H9 (cell line): ENCODE measurements around the gene VSIG8. TPM values are rescaled to one million over a fixed set of nuclear protein-coding genes. Genes with fewer than 3 reads are reported as not detected.

Experiments used
- DNase-seq: peaks from one replicate; pipeline ENCODE4 v3.0.0-alpha.2; 2017
- H2AFZ ChIP-seq: one replicate; pipeline ENCODE4 v1.6.1; 2013; ENCODE audit warnings: mild to moderate bottlenecking, low read length, control low read depth, moderate library complexity
- H2AK5ac ChIP-seq: 2 replicates; pipeline ENCODE4 v1.6.1; 2013; ENCODE audit warnings: low read length, control low read depth, mixed read lengths; ENCODE audit not compliant: insufficient read length
- H2BK120ac ChIP-seq: one replicate; pipeline ENCODE4 v1.6.1; 2013; ENCODE audit warnings: low read depth, mild to moderate bottlenecking, low read length, control low read depth, inconsistent platforms; ENCODE audit not compliant: poor library complexity, severe bottlenecking
- H2BK12ac ChIP-seq: 2 replicates; pipeline ENCODE4 v1.6.1; 2013; ENCODE audit warnings: low read length, control low read depth, mixed read lengths, low read depth; ENCODE audit not compliant: insufficient read length
- H2BK15ac ChIP-seq: 2 replicates; pipeline ENCODE4 v1.6.1; 2013; ENCODE audit warnings: low read depth, low read length, control low read depth
- H2BK20ac ChIP-seq: one replicate; pipeline ENCODE4 v1.6.1; 2013; ENCODE audit warnings: low read depth, mild to moderate bottlenecking, low read length, control low read depth, inconsistent platforms; ENCODE audit not compliant: poor library complexity, severe bottlenecking
- H2BK5ac ChIP-seq: 2 replicates; pipeline ENCODE4 v1.6.1; 2013; ENCODE audit warnings: low read length, control low read depth, mixed read lengths; ENCODE audit not compliant: insufficient read length
- H3K14ac ChIP-seq: 2 replicates; pipeline ENCODE4 v1.6.1; 2013; ENCODE audit warnings: low read length, control low read depth; ENCODE audit not compliant: insufficient read depth
- H3K18ac ChIP-seq: 2 replicates; pipeline ENCODE4 v1.6.1; 2013; ENCODE audit warnings: low read depth, mild to moderate bottlenecking, mixed read lengths, low read length, control low read depth; ENCODE audit not compliant: insufficient read length
- H3K23ac ChIP-seq: 2 replicates; pipeline ENCODE4 v1.6.1; 2013; ENCODE audit warnings: low read length, control low read depth, mixed read lengths, low read depth; ENCODE audit not compliant: insufficient read length
- H3K23me2 ChIP-seq: 2 replicates; pipeline ENCODE4 v1.6.1; 2013; ENCODE audit warnings: low read depth, mild to moderate bottlenecking, mixed read lengths, low read length, control low read depth; ENCODE audit not compliant: insufficient read length, poor library complexity, severe bottlenecking
- H3K27ac ChIP-seq: 2 replicates; pipeline ENCODE4 v1.5.1; 2013; ENCODE audit warnings: low read length, control low read depth, mixed read lengths, low read depth; ENCODE audit not compliant: insufficient read length
- H3K27me3 ChIP-seq: 2 replicates; pipeline ENCODE4 v1.6.1; 2013; ENCODE audit warnings: low read length, control low read depth, inconsistent platforms; ENCODE audit not compliant: insufficient read depth
- H3K4ac ChIP-seq: 2 replicates; pipeline ENCODE4 v1.6.1; 2013; ENCODE audit warnings: low read depth, mild to moderate bottlenecking, control low read depth, inconsistent platforms, low read length, moderate library complexity
- H3K4me1 ChIP-seq: 2 replicates; pipeline ENCODE4 v1.6.1; 2013; ENCODE audit warnings: low read length, control low read depth, inconsistent platforms; ENCODE audit not compliant: insufficient read depth
- H3K4me2 ChIP-seq: 2 replicates; pipeline ENCODE4 v1.6.1; 2013; ENCODE audit warnings: low read length, control low read depth, mixed read lengths; ENCODE audit not compliant: insufficient read length, insufficient read depth
- H3K56ac ChIP-seq: 2 replicates; pipeline ENCODE4 v1.6.1; 2013; ENCODE audit warnings: low read depth, mild to moderate bottlenecking, mixed read lengths, low read length, control low read depth; ENCODE audit not compliant: insufficient read length
- H3K79me1 ChIP-seq: 2 replicates; pipeline ENCODE4 v1.6.1; 2013; ENCODE audit warnings: low read depth, mild to moderate bottlenecking, moderate library complexity, low read length, control low read depth, inconsistent platforms; ENCODE audit not compliant: insufficient read depth, poor library complexity, severe bottlenecking
- H3K79me2 ChIP-seq: 2 replicates; pipeline ENCODE4 v1.6.1; 2013; ENCODE audit warnings: low read length, control low read depth, inconsistent platforms; ENCODE audit not compliant: insufficient read depth
- H3K9ac ChIP-seq: 2 replicates; pipeline ENCODE4 v1.6.1; 2013; ENCODE audit warnings: low read length, control low read depth, mixed read lengths; ENCODE audit not compliant: insufficient read length; ENCODE audit errors: extremely low read depth
- H3K9me3 ChIP-seq: one replicate; pipeline ENCODE4 v1.6.1; 2013; ENCODE audit warnings: low read depth, low read length, inconsistent platforms; ENCODE audit not compliant: control insufficient read depth
- H3T11ph ChIP-seq: one replicate; pipeline ENCODE4 v1.6.1; 2013; ENCODE audit warnings: mild to moderate bottlenecking, low read length, control low read depth, inconsistent platforms
- H4K20me1 ChIP-seq: one replicate; pipeline ENCODE4 v1.6.1; 2013; ENCODE audit not compliant: control insufficient read depth, insufficient read length, insufficient read depth
- H4K5ac ChIP-seq: 2 replicates; pipeline ENCODE4 v1.6.1; 2013; ENCODE audit warnings: low read depth, mild to moderate bottlenecking, mixed read lengths, low read length, control low read depth; ENCODE audit not compliant: insufficient read length
- H4K8ac ChIP-seq: replicated peaks from 2 replicates; pipeline ENCODE4 v1.6.1; 2013; ENCODE audit warnings: low read length, control low read depth, mixed read lengths, low read depth; ENCODE audit not compliant: insufficient read length
- H4K91ac ChIP-seq: 2 replicates; pipeline ENCODE4 v1.6.1; 2013; ENCODE audit warnings: low read depth, mild to moderate bottlenecking, moderate library complexity, mixed read lengths, low read length, control low read depth; ENCODE audit not compliant: insufficient read length
- H3K27ac Mint-ChIP-seq, 3 experiments: 2 replicates in 2 of 3; 3 replicates in 1 of 3; pipeline ENCODE4 v1.8.0; 2020 to 2021; ENCODE audit warnings: mixed read lengths in 3 of 3, mild to moderate bottlenecking in 1 of 3, moderate library complexity in 1 of 3
- H3K27me3 Mint-ChIP-seq: 2 replicates; pipeline ENCODE4 v1.8.0; 2021; ENCODE audit warnings: low read depth, mild to moderate bottlenecking, moderate library complexity, mixed read lengths
- H3K36me3 Mint-ChIP-seq, 3 experiments: 2 replicates in 2 of 3; 3 replicates in 1 of 3; pipeline ENCODE4 v1.8.0; 2020 to 2021; ENCODE audit warnings: low read depth in 3 of 3, mixed read lengths in 3 of 3; ENCODE audit not compliant: insufficient read depth in 1 of 3
- H3K4me1 Mint-ChIP-seq, 2 experiments: 2 replicates each; pipeline ENCODE4 v1.8.0; 2020; ENCODE audit warnings: mixed read lengths in 2 of 2
- H3K4me3 Mint-ChIP-seq, 2 experiments: 2 replicates in 1 of 2; 3 replicates in 1 of 2; pipeline ENCODE4 v1.8.0; 2020 to 2021; ENCODE audit warnings: mild to moderate bottlenecking in 2 of 2, mixed read lengths in 2 of 2, moderate library complexity in 1 of 2
- H3K9me3 Mint-ChIP-seq, 2 experiments: 2 replicates in 1 of 2; 3 replicates in 1 of 2; pipeline ENCODE4 v1.8.0; 2020; ENCODE audit warnings: mild to moderate bottlenecking in 2 of 2, mixed read lengths in 2 of 2, moderate library complexity in 1 of 2
- WGBS: extraction: QIAGEN DNeasy Blood & Tissue Kit; methylation state at CpG from one replicate; pipeline ENCODE4 v1.1.7; 2013; ENCODE audit warnings: missing lambda C conversion rate, low lambda C conversion rate, mixed read lengths; ENCODE audit not compliant: insufficient read length; ENCODE audit errors: extremely low coverage; 5-methylcytosine and 5-hydroxymethylcytosine counted together
- total RNA-seq: library from RNA; stranded (reverse); gene quantifications from 2 replicates; pipeline ENCODE4 v1.2.1, GENCODE V29; 2021
- TF ChIP-seq, protein P1 (sequence below): fragments of 200-600 bp; sonication (generic); conservative IDR thresholded peaks from 3 replicates; pipeline ENCODE4 v1.8.0; 2021; ENCODE audit warnings: antibody characterized with exemption, mild to moderate bottlenecking

The VSIG8 gene
- total RNA-seq, 1 experiment from 2014 or later, result not detected

GRCh38 chr1:159859767-159860322, 2.6 kb downstream of the VSIG8 start:
- Histone ChIP-seq H4K5ac (no peak overlapping the region), H3K14ac (no peak overlapping the region), H2BK120ac (no peak overlapping the region), H2BK20ac (no peak overlapping the region), H2BK15ac (no peak overlapping the region), H3K9ac (no peak overlapping the region), H2AK5ac (no peak overlapping the region), H3K27me3 (peaks cover 5% of the 10 kb centered on the region; the same call in 1 of the 2 replicates), H3K79me2 (no peaks in the 10 kb centered on the region), H3K23ac (no peak overlapping the region), H2BK12ac (no peak overlapping the region), H4K20me1 (peaks cover 2% of the 10 kb centered on the region), H3K18ac (no peak overlapping the region), H2AFZ (no peak overlapping the region), H3K56ac (no peak overlapping the region), H3K27ac (no peak overlapping the region), H2BK5ac (no peak overlapping the region), H4K91ac (no peak overlapping the region), H3T11ph (no peak overlapping the region), H3K4ac (no peak overlapping the region), H3K4me1 (no peaks in the 10 kb centered on the region), H3K23me2 (peaks cover under 1% of the 10 kb centered on the region), H3K9me3 (no peaks in the 10 kb centered on the region), H3K79me1 (no peaks in the 10 kb centered on the region), H4K8ac (no peak overlapping the region), H3K4me2 (no peak overlapping the region)
- Mint-ChIP-seq H3K27me3 (peaks cover 47% of the 10 kb centered on the region), H3K27ac (no peak overlapping the region), H3K4me3 (no peak overlapping the region), H3K4me1 (peaks cover 8 to 13% of the 10 kb centered on the region in 2 experiments), H3K9me3 (no peaks in the 10 kb centered on the region), H3K36me3 (no peaks in the 10 kb centered on the region)
- WGBS, result no CpG with 5 or more reads among the region's 7 CpGs
- DNase-seq, result no peak
- TF ChIP-seq, protein P1, sequence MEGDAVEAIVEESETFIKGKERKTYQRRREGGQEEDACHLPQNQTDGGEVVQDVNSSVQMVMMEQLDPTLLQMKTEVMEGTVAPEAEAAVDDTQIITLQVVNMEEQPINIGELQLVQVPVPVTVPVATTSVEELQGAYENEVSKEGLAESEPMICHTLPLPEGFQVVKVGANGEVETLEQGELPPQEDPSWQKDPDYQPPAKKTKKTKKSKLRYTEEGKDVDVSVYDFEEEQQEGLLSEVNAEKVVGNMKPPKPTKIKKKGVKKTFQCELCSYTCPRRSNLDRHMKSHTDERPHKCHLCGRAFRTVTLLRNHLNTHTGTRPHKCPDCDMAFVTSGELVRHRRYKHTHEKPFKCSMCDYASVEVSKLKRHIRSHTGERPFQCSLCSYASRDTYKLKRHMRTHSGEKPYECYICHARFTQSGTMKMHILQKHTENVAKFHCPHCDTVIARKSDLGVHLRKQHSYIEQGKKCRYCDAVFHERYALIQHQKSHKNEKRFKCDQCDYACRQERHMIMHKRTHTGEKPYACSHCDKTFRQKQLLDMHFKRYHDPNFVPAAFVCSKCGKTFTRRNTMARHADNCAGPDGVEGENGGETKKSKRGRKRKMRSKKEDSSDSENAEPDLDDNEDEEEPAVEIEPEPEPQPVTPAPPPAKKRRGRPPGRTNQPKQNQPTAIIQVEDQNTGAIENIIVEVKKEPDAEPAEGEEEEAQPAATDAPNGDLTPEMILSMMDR, result no peak
